ENCODE measurements around the gene THUMPD2.

THUMPD2 gene

GRCh38 chr2:39737661-39738060 lies 41.4 kb downstream of the THUMPD2 start:
- DNase-seq (ENCODE audit: low read depth, low spot score) = peak; percentile 88
- in situ Hi-C loops (cut with HindIII; ENCODE audit: low sequenced_read_pairs) = no loop called here
- TF ChIP-seq CTCF (IDR thresholded peaks at IDR 0.05; ENCODE audit: low read depth, low read length) = no peak
- peak overlapping the region; percentile 1 for H3K4me3 ChIP-seq (ENCODE audit: low read depth, low read length)

- H3K4me3 ChIP-seq (ENCODE audit: low read depth, low read length) = no peak overlapping the region
- in situ Hi-C loops (cut with HindIII; ENCODE audit: low sequenced_read_pairs) = no loop called here
- peak; percentile 94 for DNase-seq (ENCODE audit: low read depth, low spot score)
- TF ChIP-seq CTCF (IDR thresholded peaks at IDR 0.05; ENCODE audit: low read depth, low read length) = no peak
Measured at GRCh38 chr2:39736640-39737039, 42.4 kb downstream of the THUMPD2 start.

- peak; percentile 21 for DNase-seq (ENCODE audit: low read depth, low spot score)
- no peak overlapping the region for H3K4me3 ChIP-seq (ENCODE audit: low read depth, low read length)
- no peak for TF ChIP-seq CTCF (IDR thresholded peaks at IDR 0.05; ENCODE audit: low read depth, low read length)
- in situ Hi-C loops (cut with HindIII; ENCODE audit: low sequenced_read_pairs) = no loop called here
Measured at GRCh38 chr2:39735648-39736047, 43.4 kb downstream of the THUMPD2 start.

GRCh38 chr2:39734445-39734844 lies 44.6 kb downstream of the THUMPD2 start:
- no peak for DNase-seq (ENCODE audit: low read depth, low spot score)
- no peak overlapping the region for H3K4me3 ChIP-seq (ENCODE audit: low read depth, low read length)
- in situ Hi-C loops (cut with HindIII; ENCODE audit: low sequenced_read_pairs) = no loop called here
- TF ChIP-seq CTCF (IDR thresholded peaks at IDR 0.05; ENCODE audit: low read depth, low read length) = no peak

- no peak for TF ChIP-seq CTCF (IDR thresholded peaks at IDR 0.05; ENCODE audit: low read depth, low read length)
- no peak for DNase-seq (ENCODE audit: low read depth, low spot score)
- H3K4me3 ChIP-seq (ENCODE audit: low read depth, low read length) = no peak overlapping the region
- in situ Hi-C loops (cut with HindIII; ENCODE audit: low sequenced_read_pairs) = no loop called here
Measured at GRCh38 chr2:39733070-39733674, 45.9 kb downstream of the THUMPD2 start.

- no peak overlapping the region for H3K4me3 ChIP-seq (ENCODE audit: low read depth, low read length)
- no peak for DNase-seq (ENCODE audit: low read depth, low spot score)
- no peak for TF ChIP-seq CTCF (IDR thresholded peaks at IDR 0.05; ENCODE audit: low read depth, low read length)
- in situ Hi-C loops (cut with HindIII; ENCODE audit: low sequenced_read_pairs) = no loop called here
Measured at GRCh38 chr2:39732482-39732881, 46.6 kb downstream of the THUMPD2 start.

All from astrocyte of the spinal cord (primary cell).